SK-N-SH (cell line): ENCODE results near the gene KRCC1. TPM values are rescaled to one million over a fixed set of nuclear protein-coding genes. Genes with fewer than 3 reads are reported as not detected.

Experiments
- CTCF ChIA-PET: fragments of 300-600, 350-600 bp; formaldehyde crosslinking; extraction: SDS; loops from one replicate; lab custom pipeline; 2021; lab: Yijun Ruan, JAX
- POLR2A ChIA-PET: fragments of 350-600 bp; sonication (Branson Sonifier 250); formaldehyde crosslinking; extraction: SDS; loops from one replicate; lab custom pipeline; 2020; ENCODE audit warnings: antibody characterized with exemption, inconsistent platforms; lab: Yijun Ruan, JAX
- DNase-seq: peaks from one replicate; pipeline ENCODE4 v3.0.0; 2012
- H2AFZ ChIP-seq: fragments of 200-600 bp; sonication (generic); 2 replicates; pipeline ENCODE4 v1.8.1; 2016; ENCODE audit warnings: antibody characterized with exemption, mild to moderate bottlenecking, low read depth
- H3F3A ChIP-seq: fragments of 200-600 bp; sonication (generic); replicated peaks from 2 replicates; pipeline ENCODE3; 2016; ENCODE audit warnings: antibody characterized with exemption, mild to moderate bottlenecking; ENCODE audit not compliant: insufficient read depth
- H3K27ac ChIP-seq, 2 experiments: fragments of 200-500 bp in 1 of 2; fragments of 200-600 bp in 1 of 2; sonication (Bioruptor generic) in 1 of 2; sonication (generic), shearing (Covaris generic) in 1 of 2; 2 replicates each; pipeline versions ENCODE4 v1.5.1 to v1.6.1; 2014 to 2016; ENCODE audit warnings: low read depth in 2 of 2, inconsistent platforms in 1 of 2, low read length in 1 of 2, mild to moderate bottlenecking in 1 of 2, mixed read lengths in 1 of 2
- H3K27me3 ChIP-seq: fragments of 200-600 bp; sonication (generic), shearing (Covaris generic); 2 replicates; pipeline ENCODE4 v1.6.1; 2016; ENCODE audit warnings: mixed run types; ENCODE audit not compliant: insufficient read depth
- H3K36me3 ChIP-seq, 2 experiments: fragments of 200-500 bp in 1 of 2; fragments of 200-600 bp in 1 of 2; sonication (Bioruptor generic) in 1 of 2; sonication (generic) in 1 of 2; replicated peaks in 1 of 2; 2 replicates each; pipeline versions ENCODE3 to v1.5.1; 2014 to 2016; ENCODE audit warnings: low read length in 1 of 2, mild to moderate bottlenecking in 1 of 2; ENCODE audit not compliant: insufficient read depth in 2 of 2, control insufficient read depth in 1 of 2
- H3K4me1 ChIP-seq, 2 experiments: fragments of 200-500 bp in 1 of 2; fragments of 200-600 bp in 1 of 2; sonication (Bioruptor generic) in 1 of 2; sonication (generic), shearing (Covaris generic) in 1 of 2; 2 replicates each; pipeline versions ENCODE4 v1.5.1 to v1.6.1; 2014 to 2016; ENCODE audit warnings: low read depth in 1 of 2, low read length in 1 of 2, mixed run types in 1 of 2; ENCODE audit not compliant: insufficient read depth in 2 of 2, control insufficient read depth in 1 of 2
- H3K4me2 ChIP-seq: fragments of 200-600 bp; sonication (generic), shearing (Covaris generic); 2 replicates; pipeline ENCODE4 v1.6.1; 2017; ENCODE audit warnings: mixed run types
- H3K4me3 ChIP-seq, 2 experiments: fragments of 200-500 bp in 1 of 2; fragments of 200-600 bp in 1 of 2; sonication (Bioruptor generic) in 1 of 2; sonication (generic), shearing (Covaris generic) in 1 of 2; 2 replicates each; pipeline versions ENCODE4 v1.5.1 to v1.8.1; 2014 to 2016; ENCODE audit warnings: low read depth in 2 of 2, inconsistent platforms in 1 of 2, low read length in 1 of 2, mild to moderate bottlenecking in 1 of 2, mixed read lengths in 1 of 2, moderate library complexity in 1 of 2
- H3K79me2 ChIP-seq: fragments of 200-600 bp; sonication (generic); 2 replicates; pipeline ENCODE4 v1.8.1; 2017; ENCODE audit warnings: mild to moderate bottlenecking; ENCODE audit not compliant: insufficient read depth
- H3K9ac ChIP-seq: fragments of 200-600 bp; sonication (generic); 2 replicates; pipeline ENCODE4 v1.6.1; 2017; ENCODE audit warnings: mixed run types
- H3K9me2 ChIP-seq: fragments of 200-600 bp; sonication (generic); 2 replicates; pipeline ENCODE4 v1.6.1; 2017; ENCODE audit warnings: mixed run types
- H3K9me3 ChIP-seq: fragments of 200-600 bp; sonication (generic); 2 replicates; pipeline ENCODE4 v1.6.1; 2017; ENCODE audit warnings: mixed run types, mild to moderate bottlenecking, moderate library complexity
- H4K20me1 ChIP-seq: fragments of 200-600 bp; sonication (generic); 2 replicates; pipeline ENCODE4 v1.6.1; 2017; ENCODE audit warnings: mild to moderate bottlenecking, mixed run types; ENCODE audit not compliant: insufficient read depth
- CHD2 ChIP-seq: fragments of 150-350 bp; IDR thresholded peaks from 2 replicates; pipeline ENCODE4 v1.6.1; 2018; ENCODE audit warnings: low read length; ENCODE audit not compliant: partially characterized antibody
- EP300 ChIP-seq, 2 experiments: IDR thresholded peaks; 2 replicates each; pipeline versions ENCODE4 v1.4.0 to v1.6.1; 2012; ENCODE audit warnings: borderline replicate concordance in 1 of 2, low read depth in 1 of 2, low read length in 1 of 2
- FOSL2 ChIP-seq: IDR thresholded peaks from 2 replicates; pipeline ENCODE4 v1.4.0; 2012; ENCODE audit warnings: low read depth, mild to moderate bottlenecking, moderate library complexity, borderline replicate concordance
- FOXM1 ChIP-seq: IDR thresholded peaks from 2 replicates; pipeline ENCODE4 v1.4.0; 2012; ENCODE audit warnings: low read depth, mild to moderate bottlenecking
- GATA2 ChIP-seq: sonication (generic); formaldehyde crosslinking; IDR thresholded peaks from 2 replicates; pipeline ENCODE4 v1.5.0; 2020; ENCODE audit warnings: mild to moderate bottlenecking, missing genetic modification reagents
- MAX ChIP-seq: IDR thresholded peaks from 2 replicates; pipeline ENCODE4 v1.4.0; 2012; ENCODE audit warnings: low read depth
- NRF1 ChIP-seq: IDR thresholded peaks from 2 replicates; pipeline ENCODE4 v1.6.1; 2012; ENCODE audit warnings: low read depth, mild to moderate bottlenecking, low read length
- PBX3 ChIP-seq: IDR thresholded peaks from 2 replicates; pipeline ENCODE4; 2012
- RAD21 ChIP-seq: IDR thresholded peaks from 2 replicates; pipeline ENCODE4 v1.6.1; 2012; ENCODE audit warnings: mild to moderate bottlenecking, low read length
- RCOR1 ChIP-seq: fragments of 150-350 bp; IDR thresholded peaks from 2 replicates; pipeline ENCODE4 v1.6.1; 2017; ENCODE audit warnings: antibody characterized with exemption, low read length
- TAF1 ChIP-seq: IDR thresholded peaks from 2 replicates; pipeline ENCODE4 v1.6.1; 2012; ENCODE audit warnings: low read depth, mild to moderate bottlenecking, low read length, moderate library complexity, borderline replicate concordance
- TCF12 ChIP-seq: IDR thresholded peaks from 2 replicates; pipeline ENCODE4 v1.4.0; 2012
- TEAD4 ChIP-seq: IDR thresholded peaks from 2 replicates; pipeline ENCODE4 v1.4.0; 2012; ENCODE audit warnings: mild to moderate bottlenecking, borderline replicate concordance; ENCODE audit not compliant: insufficient read depth
- USF1 ChIP-seq: IDR thresholded peaks from 2 replicates; pipeline ENCODE4 v1.4.0; 2012; ENCODE audit warnings: low read depth, borderline replicate concordance
- WGBS: methylation state at CpG from one replicate; pipeline ENCODE4 v1.1.6; 2017; ENCODE audit warnings: low lambda C conversion rate; 5-methylcytosine and 5-hydroxymethylcytosine counted together
- polyA plus RNA-seq, 3 experiments: library from polyadenylated mRNA; depleted of rRNA; stranded (reverse); fragments of >200 nt; gene quantifications; 2 replicates each; pipeline ENCODE4 v1.2.3, GENCODE V29; 2012
- TF ChIP-seq, protein P1 (sequence below): fragments of 150-350 bp; IDR thresholded peaks from 2 replicates; pipeline ENCODE4 v1.6.1; 2017; ENCODE audit warnings: antibody characterized with exemption, low read length, low read depth, borderline replicate concordance
- TF ChIP-seq, protein P2 (sequence below): IDR thresholded peaks from 2 replicates; pipeline ENCODE4 v1.6.1; 2012; ENCODE audit warnings: mild to moderate bottlenecking, low read depth, low read length, moderate library complexity
- TF ChIP-seq, protein P3 (sequence below): fragments of 150-350 bp; IDR thresholded peaks from 2 replicates; pipeline ENCODE4 v1.6.1; 2016; ENCODE audit warnings: mild to moderate bottlenecking, low read depth, low read length

KRCC1 gene
- polyA plus RNA-seq, 1 of the 3 experiments (the other 2 are of a cell fraction) = 10.7 TPM

DNA sequence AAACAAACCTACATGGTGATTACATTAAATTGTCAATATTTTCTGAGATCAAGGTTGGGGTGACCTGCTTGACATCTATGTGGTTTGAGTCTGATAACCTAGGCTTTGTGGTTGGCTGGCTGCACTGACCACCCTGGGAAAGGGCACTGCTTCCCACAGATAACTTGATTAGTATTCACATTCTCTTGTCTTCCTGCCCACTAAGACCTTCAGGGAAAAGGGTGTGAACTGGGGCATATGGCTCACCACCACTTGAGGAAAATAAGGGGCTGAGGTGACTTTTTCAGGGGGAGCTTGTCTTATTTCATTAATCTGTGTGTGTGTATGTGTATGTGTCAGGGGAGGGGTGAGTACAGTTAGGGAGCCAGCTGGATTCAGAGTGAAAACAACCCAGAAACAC lies 13.5 kb upstream of the KRCC1 start:
- TF ChIP-seq NRF1 (no peak), PBX3 (no peak), FOXM1 (no peak), TCF12 (no peak), TEAD4 (no peak), RCOR1 (no peak), CHD2 (no peak)
- TF ChIP-seq, protein P1, sequence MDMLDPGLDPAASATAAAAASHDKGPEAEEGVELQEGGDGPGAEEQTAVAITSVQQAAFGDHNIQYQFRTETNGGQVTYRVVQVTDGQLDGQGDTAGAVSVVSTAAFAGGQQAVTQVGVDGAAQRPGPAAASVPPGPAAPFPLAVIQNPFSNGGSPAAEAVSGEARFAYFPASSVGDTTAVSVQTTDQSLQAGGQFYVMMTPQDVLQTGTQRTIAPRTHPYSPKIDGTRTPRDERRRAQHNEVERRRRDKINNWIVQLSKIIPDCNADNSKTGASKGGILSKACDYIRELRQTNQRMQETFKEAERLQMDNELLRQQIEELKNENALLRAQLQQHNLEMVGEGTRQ = no peak
- TF ChIP-seq, protein P2, sequence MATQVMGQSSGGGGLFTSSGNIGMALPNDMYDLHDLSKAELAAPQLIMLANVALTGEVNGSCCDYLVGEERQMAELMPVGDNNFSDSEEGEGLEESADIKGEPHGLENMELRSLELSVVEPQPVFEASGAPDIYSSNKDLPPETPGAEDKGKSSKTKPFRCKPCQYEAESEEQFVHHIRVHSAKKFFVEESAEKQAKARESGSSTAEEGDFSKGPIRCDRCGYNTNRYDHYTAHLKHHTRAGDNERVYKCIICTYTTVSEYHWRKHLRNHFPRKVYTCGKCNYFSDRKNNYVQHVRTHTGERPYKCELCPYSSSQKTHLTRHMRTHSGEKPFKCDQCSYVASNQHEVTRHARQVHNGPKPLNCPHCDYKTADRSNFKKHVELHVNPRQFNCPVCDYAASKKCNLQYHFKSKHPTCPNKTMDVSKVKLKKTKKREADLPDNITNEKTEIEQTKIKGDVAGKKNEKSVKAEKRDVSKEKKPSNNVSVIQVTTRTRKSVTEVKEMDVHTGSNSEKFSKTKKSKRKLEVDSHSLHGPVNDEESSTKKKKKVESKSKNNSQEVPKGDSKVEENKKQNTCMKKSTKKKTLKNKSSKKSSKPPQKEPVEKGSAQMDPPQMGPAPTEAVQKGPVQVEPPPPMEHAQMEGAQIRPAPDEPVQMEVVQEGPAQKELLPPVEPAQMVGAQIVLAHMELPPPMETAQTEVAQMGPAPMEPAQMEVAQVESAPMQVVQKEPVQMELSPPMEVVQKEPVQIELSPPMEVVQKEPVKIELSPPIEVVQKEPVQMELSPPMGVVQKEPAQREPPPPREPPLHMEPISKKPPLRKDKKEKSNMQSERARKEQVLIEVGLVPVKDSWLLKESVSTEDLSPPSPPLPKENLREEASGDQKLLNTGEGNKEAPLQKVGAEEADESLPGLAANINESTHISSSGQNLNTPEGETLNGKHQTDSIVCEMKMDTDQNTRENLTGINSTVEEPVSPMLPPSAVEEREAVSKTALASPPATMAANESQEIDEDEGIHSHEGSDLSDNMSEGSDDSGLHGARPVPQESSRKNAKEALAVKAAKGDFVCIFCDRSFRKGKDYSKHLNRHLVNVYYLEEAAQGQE = no peak
- TF ChIP-seq, protein P3, sequence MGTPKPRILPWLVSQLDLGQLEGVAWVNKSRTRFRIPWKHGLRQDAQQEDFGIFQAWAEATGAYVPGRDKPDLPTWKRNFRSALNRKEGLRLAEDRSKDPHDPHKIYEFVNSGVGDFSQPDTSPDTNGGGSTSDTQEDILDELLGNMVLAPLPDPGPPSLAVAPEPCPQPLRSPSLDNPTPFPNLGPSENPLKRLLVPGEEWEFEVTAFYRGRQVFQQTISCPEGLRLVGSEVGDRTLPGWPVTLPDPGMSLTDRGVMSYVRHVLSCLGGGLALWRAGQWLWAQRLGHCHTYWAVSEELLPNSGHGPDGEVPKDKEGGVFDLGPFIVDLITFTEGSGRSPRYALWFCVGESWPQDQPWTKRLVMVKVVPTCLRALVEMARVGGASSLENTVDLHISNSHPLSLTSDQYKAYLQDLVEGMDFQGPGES = no peak
- Histone ChIP-seq H3K27me3 (no peaks in the 10 kb centered on the region), H3K79me2 (no peaks in the 10 kb centered on the region), H3K9me3 (no peaks in the 10 kb centered on the region), H3F3A (no peaks in the 10 kb centered on the region), H3K4me2 (no peak overlapping the region), H4K20me1 (no peaks in the 10 kb centered on the region), H3K9me2 (no peaks in the 10 kb centered on the region), H3K36me3 (no peaks in the 10 kb centered on the region), H3K9ac (no peak overlapping the region), H2AFZ (no peak overlapping the region), H3K4me1 (no peaks in the 10 kb centered on the region; a peak in 1 of 4 replicates), H3K27ac (no peak overlapping the region), H3K4me3 (no peak overlapping the region)
- CTCF ChIA-PET = interaction anchor here (1.3 to 3.7 kb wide), 3 partner anchors 9 to 385 kb away, joined by 3 to 19 read pairs (median 18); no protein-coding TSS in a partner anchor
- no peak for DNase-seq
- POLR2A ChIA-PET = interaction anchor here (0.7 kb wide), 1 partner anchor 109 kb away, joined by 4 read pairs; no protein-coding TSS in a partner anchor

- Histone ChIP-seq H3K27me3 (no peaks in the 10 kb centered on the region), H3K4me2 (no peak overlapping the region), H3K9ac (no peak overlapping the region), H3K4me3 (no peak overlapping the region), H3K36me3 (no peaks in the 10 kb centered on the region), H3K9me2 (no peaks in the 10 kb centered on the region), H2AFZ (no peak overlapping the region), H3K9me3 (no peaks in the 10 kb centered on the region), H3K4me1 (no peaks in the 10 kb centered on the region; a peak in 1 of 4 replicates), H3F3A (no peaks in the 10 kb centered on the region), H3K27ac (no peak overlapping the region), H3K79me2 (no peaks in the 10 kb centered on the region), H4K20me1 (no peaks in the 10 kb centered on the region)
- DNase-seq = no peak
- WGBS = 88% methylated on average over 2 of the region's 2 CpGs
- ChIA-PET POLR2A (no interaction called here), CTCF (interaction anchor here (1.3 to 3.7 kb wide), 3 partner anchors 8 to 92 kb away, joined by 4 to 19 read pairs (median 18); no protein-coding TSS in a partner anchor)
- TF ChIP-seq RAD21 (no peak), TAF1 (no peak), FOSL2 (no peak), MAX (no peak), EP300 (IDR thresholded peaks at IDR 0.05; ENCODE audit: borderline replicate concordance in 1 of 2, low read depth in 1 of 2, low read length in 1 of 2) (no peak), USF1 (no peak), GATA2 (CRISPR knock-in tag) (no peak)
- TF ChIP-seq, protein P3 = no peak
Observed at GRCh38 chr2:88068044-88068443, 12.5 kb upstream of the KRCC1 start.
